GM12878 (cell line): ENCODE data around the gene LETM1. TPM values are rescaled to one million over a fixed set of nuclear protein-coding genes. Genes with fewer than 3 reads are reported as not detected.

Experiments used
- BCL3 ChIP-seq: IDR thresholded peaks from 2 replicates; pipeline ENCODE4 v1.6.1; 2011; ENCODE audit warnings: borderline replicate concordance, low read depth, mild to moderate bottlenecking, moderate library complexity, low read length; ENCODE audit not compliant: insufficient read depth, poor library complexity, severe bottlenecking
- CBFB ChIP-seq: IDR thresholded peaks from 2 replicates; pipeline ENCODE4 v1.6.1; 2016; ENCODE audit warnings: antibody characterized with exemption, low read depth
- ELK1 ChIP-seq: IDR thresholded peaks from 2 replicates; pipeline ENCODE4 v1.6.1; 2012; ENCODE audit warnings: low read depth, low read length, improper control_type of control experiment
- FOXK2 ChIP-seq: fragments of 450-650 bp; IDR thresholded peaks from 2 replicates; pipeline ENCODE4 v1.6.1; 2017; ENCODE audit warnings: mild to moderate bottlenecking, moderate library complexity
- FOXM1 ChIP-seq: IDR thresholded peaks from 2 replicates; pipeline ENCODE4 v1.6.1; 2012; ENCODE audit warnings: low read depth, mild to moderate bottlenecking, inconsistent platforms, low read length, moderate library complexity
- HDAC2 ChIP-seq: fragments of 200-600 bp; sonication (generic); IDR thresholded peaks from 2 replicates; pipeline ENCODE4 v1.6.1; 2017
- NKRF ChIP-seq: fragments of 450-650 bp; conservative IDR thresholded peaks from 2 replicates; pipeline ENCODE4 v1.6.1; 2017; ENCODE audit warnings: mild to moderate bottlenecking, moderate library complexity
- NR2F1 ChIP-seq: fragments of 450-650 bp; conservative IDR thresholded peaks from 2 replicates; pipeline ENCODE4 v1.6.1; 2017; ENCODE audit warnings: mild to moderate bottlenecking
- POLR2AphosphoS2 ChIP-seq: IDR thresholded peaks from 2 replicates; pipeline ENCODE4 v1.6.1; 2011; ENCODE audit warnings: low read depth, mild to moderate bottlenecking, low read length, improper control_type of control experiment, moderate library complexity
- REST ChIP-seq: IDR thresholded peaks from 2 replicates; pipeline ENCODE4 v1.6.1; 2012; ENCODE audit warnings: mild to moderate bottlenecking, low read depth, low read length
- RUNX3 ChIP-seq: IDR thresholded peaks from 2 replicates; pipeline ENCODE4 v1.6.1; 2012; ENCODE audit warnings: low read length, inconsistent platforms
- SIN3A ChIP-seq: IDR thresholded peaks from 2 replicates; pipeline ENCODE4 v1.6.1; 2012; ENCODE audit warnings: low read depth, low read length, improper control_type of control experiment
- TAF1 ChIP-seq: IDR thresholded peaks from 2 replicates; pipeline ENCODE4 v1.6.1; 2011; ENCODE audit warnings: mild to moderate bottlenecking, low read depth, low read length, borderline replicate concordance
- ZNF24 ChIP-seq: fragments of 450-650 bp; IDR thresholded peaks from 2 replicates; pipeline ENCODE4 v1.6.1; 2017; ENCODE audit warnings: antibody characterized with exemption, mild to moderate bottlenecking
- polyA plus RNA-seq, 11 experiments: library from polyadenylated mRNA; depleted of rRNA in 4 of 11; unstranded in 6 of 11; stranded (reverse) in 5 of 11; fragments of >200 nt; fragmentation: Nextera tagmentation in 4 of 11; fragmentation: Illumina TruSeq in 1 of 11; extraction: Ambion mirVana in 4 of 11; extraction: Trizol in 1 of 11; gene quantifications; 1 replicate in 1 of 11; 2 replicates in 10 of 11; pipeline versions ENCODE4 v1.2.1 to v1.2.3, GENCODE V29; 2011 to 2016; ENCODE audit warnings: inconsistent platforms in 2 of 11, missing spikeins in 2 of 11, low read depth in 1 of 11
- total RNA-seq, 4 experiments: library from RNA; depleted of rRNA in 3 of 4; stranded (reverse); fragments of >200 nt in 3 of 4; fragmentation: Illumina TruSeq in 1 of 4; extraction: Trizol in 1 of 4; gene quantifications; 2 replicates each; pipeline versions ENCODE4 v1.2.1 to v1.2.3, GENCODE V29; 2013 to 2021
- TF ChIP-seq, protein P1 (sequence below): fragments of 450-650 bp; IDR thresholded peaks from 2 replicates; pipeline ENCODE4 v1.6.1; 2016; ENCODE audit warnings: mild to moderate bottlenecking
- TF ChIP-seq, protein P2 (sequence below): IDR thresholded peaks from 2 replicates; pipeline ENCODE4 v1.6.1; 2011; ENCODE audit warnings: low read depth, low read length, improper control_type of control experiment, borderline replicate concordance

Gene LETM1
- total and polyA plus RNA-seq, 10 of the 15 experiments (the other 5 are each of a cell fraction or from before 2014, with no cell fraction given), result 2.6 to 65.2 (median 30.2) TPM

- TF ChIP-seq, protein P1, sequence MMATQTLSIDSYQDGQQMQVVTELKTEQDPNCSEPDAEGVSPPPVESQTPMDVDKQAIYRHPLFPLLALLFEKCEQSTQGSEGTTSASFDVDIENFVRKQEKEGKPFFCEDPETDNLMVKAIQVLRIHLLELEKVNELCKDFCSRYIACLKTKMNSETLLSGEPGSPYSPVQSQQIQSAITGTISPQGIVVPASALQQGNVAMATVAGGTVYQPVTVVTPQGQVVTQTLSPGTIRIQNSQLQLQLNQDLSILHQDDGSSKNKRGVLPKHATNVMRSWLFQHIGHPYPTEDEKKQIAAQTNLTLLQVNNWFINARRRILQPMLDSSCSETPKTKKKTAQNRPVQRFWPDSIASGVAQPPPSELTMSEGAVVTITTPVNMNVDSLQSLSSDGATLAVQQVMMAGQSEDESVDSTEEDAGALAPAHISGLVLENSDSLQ, result no peak
- TF ChIP-seq ZNF24, result no peak
- TF ChIP-seq, protein P2, sequence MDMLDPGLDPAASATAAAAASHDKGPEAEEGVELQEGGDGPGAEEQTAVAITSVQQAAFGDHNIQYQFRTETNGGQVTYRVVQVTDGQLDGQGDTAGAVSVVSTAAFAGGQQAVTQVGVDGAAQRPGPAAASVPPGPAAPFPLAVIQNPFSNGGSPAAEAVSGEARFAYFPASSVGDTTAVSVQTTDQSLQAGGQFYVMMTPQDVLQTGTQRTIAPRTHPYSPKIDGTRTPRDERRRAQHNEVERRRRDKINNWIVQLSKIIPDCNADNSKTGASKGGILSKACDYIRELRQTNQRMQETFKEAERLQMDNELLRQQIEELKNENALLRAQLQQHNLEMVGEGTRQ, result no peak
- no peak for TF ChIP-seq REST
- no peak for TF ChIP-seq BCL3
- no peak for TF ChIP-seq ELK1
- TF ChIP-seq CBFB, result no peak
- TF ChIP-seq TAF1, result peak; percentile 58; the same call in 1 of the 2 replicates
- TF ChIP-seq NKRF, result peak; percentile 96
- TF ChIP-seq SIN3A, result peak; percentile 23; the same call in 1 of the 2 replicates
- TF ChIP-seq FOXK2, result no peak
- no peak for TF ChIP-seq POLR2AphosphoS2
- TF ChIP-seq NR2F1, result peak; percentile 57; the same call in 1 of the 2 replicates
- no peak for TF ChIP-seq FOXM1
- no peak for TF ChIP-seq HDAC2
- no peak for TF ChIP-seq RUNX3
These were observed 454 bp downstream of the LETM1 start (continued) for GRCh38 chr4:1855333-1856070.
